Hematopoietic multipotent progenitor cell treated with erythropoietin and hydrocortisone succinate and interleukin-3 and kit ligand, for 15 days (in vitro differentiated cells): Measurements from ENCODE around the gene MAEL.

Source experiments
- DNase-seq: peaks from one replicate; pipeline ENCODE4 v3.0.0-alpha.2; 2015; ENCODE audit warnings: low spot score

The MAEL gene

GRCh38 chr1:167056529-167057231 lies 67.6 kb downstream of the MAEL start:
- no peak for DNase-seq

DNA sequence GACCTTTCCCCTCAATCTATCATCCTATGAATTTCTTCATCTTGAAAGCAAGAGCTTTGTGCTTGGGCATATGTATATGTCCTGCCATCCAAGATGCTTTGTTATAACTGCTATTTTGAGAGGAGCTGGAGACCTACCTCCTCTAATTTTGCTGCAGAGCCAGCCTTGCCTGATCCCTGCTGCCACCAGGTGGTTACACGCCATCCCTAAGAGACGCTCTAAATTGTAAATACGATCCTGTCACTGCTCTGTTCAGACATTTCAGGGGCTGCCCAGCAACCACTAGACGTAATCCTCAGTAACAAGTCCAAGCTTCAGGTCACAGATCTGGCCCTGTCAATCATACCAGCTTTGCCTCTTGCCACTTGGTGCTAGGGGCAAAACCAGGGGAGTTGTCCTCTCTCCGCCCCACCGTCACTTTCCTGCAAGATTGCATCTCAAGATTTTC lies 68.2 kb downstream of the MAEL start:
- DNase-seq: peak; percentile 5

DNA sequence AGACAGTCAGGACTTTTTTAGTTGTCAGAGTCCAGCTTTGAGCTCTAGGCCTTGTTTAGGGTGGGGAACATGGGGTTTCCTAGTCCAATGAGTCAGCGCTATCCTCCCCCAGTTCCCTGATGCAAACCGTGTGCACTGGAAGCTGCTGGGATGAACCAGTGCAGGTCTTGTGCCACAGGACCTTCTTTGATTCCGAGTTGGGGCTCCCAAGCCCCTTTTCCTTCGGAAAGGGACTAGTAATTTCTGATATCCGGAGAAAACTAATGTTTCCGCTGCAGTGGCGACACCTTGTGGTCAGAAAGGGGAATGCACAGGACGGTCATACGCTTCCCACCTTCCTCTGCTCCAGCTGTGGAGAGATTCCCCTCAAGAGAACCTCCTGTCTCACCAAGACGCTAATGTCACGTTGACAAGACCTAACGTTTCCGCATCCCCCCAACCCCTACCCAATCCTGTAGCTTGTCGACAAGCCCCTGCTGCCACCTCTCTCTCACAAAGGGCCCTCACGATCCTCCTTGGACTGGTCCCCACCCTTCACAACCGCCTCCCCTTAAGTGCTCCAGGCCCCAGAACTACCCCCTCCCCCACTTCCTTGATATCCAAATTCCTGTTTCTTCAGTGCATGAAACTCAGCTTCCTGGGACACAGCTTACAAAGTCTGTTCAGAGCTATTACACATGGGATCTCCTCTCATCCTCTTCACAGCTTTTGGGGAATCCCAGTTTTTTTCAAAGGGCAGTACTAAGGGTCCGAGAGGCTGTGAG lies 70.1 kb downstream of the MAEL start:
- DNase-seq: peak; percentile 71

GRCh38 chr1:167059809-167060107 lies 70.7 kb downstream of the MAEL start:
- DNase-seq: no peak

DNA sequence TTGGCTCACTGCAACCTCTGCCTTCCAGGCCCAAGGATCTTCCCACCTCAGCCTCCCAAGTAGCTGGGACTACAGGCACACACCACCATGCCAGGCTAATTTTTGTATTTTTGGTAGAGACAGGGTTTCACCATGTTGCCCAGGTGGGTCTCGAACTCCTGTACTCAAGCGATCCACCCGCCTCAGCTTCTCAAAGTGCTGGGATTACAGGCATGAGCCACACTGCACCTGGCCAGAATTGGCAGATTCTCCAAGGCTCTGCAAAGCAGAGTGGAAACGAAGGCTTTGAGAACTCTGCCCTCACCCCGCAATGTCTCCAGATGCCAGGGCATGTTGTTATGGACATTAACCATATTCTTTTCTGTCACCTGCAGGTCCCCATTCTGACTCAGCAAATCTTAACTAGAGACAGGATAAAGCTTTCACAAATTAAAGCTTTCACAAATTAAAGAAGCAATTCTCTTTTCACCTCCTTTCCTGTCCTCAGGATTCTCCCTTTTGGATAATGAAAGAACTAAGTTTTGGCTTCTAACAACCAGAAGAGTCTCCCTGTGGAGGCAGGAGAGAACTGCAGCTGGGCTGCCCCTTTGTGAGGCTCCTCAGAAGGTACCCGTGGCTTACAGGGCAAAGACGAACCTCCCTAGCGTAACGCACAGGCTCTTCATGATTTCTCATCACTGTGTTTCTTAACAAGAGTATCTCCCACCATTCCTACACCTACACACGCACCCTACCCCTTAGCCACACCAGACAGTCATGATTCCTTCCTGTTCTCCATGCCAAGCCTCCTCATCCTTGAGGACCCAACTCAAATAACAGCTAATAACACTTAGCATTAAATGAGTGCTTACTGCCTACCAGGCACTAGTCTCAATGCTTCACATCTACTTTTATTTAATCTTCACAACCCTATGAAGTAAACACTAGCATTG lies 71.3 kb downstream of the MAEL start:
- DNase-seq: no peak

- DNase-seq: no peak
Observed at GRCh38 chr1:167061073-167061464, 72.0 kb downstream of the MAEL start.

DNA sequence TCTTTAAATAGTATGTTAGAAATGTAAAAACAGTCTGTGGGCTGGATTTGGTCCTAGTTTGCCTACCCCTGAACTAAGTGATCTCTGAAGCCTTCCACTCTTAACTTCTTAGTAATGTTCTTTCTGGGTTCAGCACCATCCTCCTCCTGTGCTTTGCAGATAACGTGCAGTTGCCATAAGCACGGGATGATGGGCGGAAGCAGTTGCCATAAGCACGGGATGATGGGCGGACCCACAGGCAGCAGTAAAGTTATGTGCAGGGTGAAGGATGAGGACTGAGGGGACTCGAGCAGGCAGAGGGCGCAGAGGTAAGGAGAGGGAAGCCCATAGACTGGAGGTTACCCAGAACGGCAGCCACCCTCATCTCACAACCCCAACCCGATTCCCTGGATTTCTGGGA lies 75.5 kb downstream of the MAEL start:
- peak; percentile 6 for DNase-seq

DNA sequence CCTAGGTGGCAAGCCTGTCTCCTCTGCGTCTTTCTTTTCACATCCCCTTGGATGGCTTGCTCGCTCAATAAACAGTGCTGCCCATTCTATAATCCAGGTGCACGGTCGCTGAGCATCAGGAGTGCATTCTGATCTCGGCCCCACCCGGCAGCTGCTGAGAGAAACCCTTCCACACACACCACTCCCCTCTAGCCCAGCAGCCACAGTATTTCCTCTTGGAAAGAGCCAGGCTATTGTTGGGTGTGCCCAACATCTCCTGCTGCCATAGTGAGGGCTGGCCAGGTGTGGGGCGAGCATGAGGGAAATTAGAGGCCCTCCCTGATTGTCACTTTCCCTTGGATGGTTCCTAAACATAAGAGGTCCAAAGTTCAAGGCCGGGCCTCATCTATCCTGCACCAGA lies 76.4 kb downstream of the MAEL start:
- no peak for DNase-seq

DNA sequence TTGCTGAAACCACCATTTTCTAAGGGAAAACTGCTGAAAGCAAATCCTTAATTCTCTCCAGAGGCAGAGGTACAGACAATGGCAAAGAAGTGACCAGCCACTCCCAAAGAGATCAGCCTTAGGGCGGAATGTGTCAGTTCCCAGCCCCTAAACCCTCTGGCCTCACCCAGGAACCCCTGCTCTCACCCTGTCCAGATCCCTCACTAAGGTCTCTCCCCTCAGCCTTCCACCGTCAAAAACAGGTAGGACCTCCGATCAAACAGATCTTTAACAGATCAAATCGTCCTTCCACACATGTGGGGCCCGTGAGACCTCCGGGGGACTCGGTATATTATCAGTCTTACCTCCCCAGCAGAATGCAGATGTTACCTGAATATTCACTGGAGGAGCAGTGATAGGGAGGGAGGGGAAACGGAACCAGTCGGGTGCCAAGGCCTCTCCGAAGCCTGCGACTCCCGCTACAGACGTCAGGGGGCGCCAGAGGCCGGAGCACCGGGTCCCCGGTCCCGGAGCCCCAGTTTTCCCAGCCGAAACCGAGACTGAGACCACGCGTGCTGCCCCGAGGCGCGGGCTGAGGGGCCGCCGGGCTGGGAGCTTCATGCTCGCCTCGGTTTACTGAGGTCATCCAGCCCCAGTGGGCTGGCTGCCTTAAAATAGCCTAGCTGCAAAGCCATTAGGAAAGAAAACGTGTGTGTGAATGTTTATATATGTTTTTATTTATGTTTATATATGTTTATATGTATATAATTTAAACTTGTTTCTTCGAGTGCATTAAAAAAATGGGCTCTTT lies 77.4 kb downstream of the MAEL start:
- DNase-seq: peak; percentile 71

DNA sequence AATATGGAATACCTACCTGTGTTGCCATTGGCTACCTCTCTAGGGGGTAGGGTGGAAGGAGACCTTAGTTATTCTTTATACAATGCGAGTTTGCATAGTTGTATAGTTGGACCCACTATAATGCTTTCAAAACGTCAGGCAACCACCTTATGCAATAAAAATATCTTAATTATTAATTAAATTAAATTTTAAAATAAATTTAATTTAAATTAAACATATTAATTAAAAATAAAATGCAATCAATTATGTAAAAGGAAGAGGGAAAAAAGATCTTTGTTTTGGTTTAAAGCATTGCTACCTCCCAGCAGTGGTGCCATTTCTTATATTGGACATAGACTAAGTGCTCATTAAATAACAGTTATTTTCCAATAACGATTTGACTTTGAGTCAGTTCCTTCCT lies 78.8 kb downstream of the MAEL start:
- no peak for DNase-seq

GRCh38 chr1:167068761-167069160 lies 79.7 kb downstream of the MAEL start:
- DNase-seq: no peak

- DNase-seq: no peak
Observed at GRCh38 chr1:167071286-167071685, 82.2 kb downstream of the MAEL start.
